NT2/D1 (cell line): Measurements from ENCODE around the gene EIF5A2.

ENCODE experiments used
- SUZ12 ChIP-seq: IDR thresholded peaks from 2 replicates; pipeline ENCODE4 v1.6.1; 2011; ENCODE audit not compliant: insufficient read length, insufficient read depth; ENCODE audit errors: extremely low read depth
- YY1 ChIP-seq: IDR thresholded peaks from 2 replicates; pipeline ENCODE4 v1.6.1; 2011; ENCODE audit not compliant: insufficient read length, insufficient read depth
- ZNF274 ChIP-seq: IDR thresholded peaks from 2 replicates; pipeline ENCODE4 v1.6.1; 2011; ENCODE audit warnings: mild to moderate bottlenecking, low read depth, low read length

- TF ChIP-seq SUZ12 = no peak
- no peak for TF ChIP-seq YY1
- TF ChIP-seq ZNF274 = no peak
Measured at GRCh38 chr3:170868577-170869238, 39.7 kb downstream of the EIF5A2 start.
